Esophagus squamous epithelium (tissue), 4 donors: ENCODE measurements around the gene RPS29.

ENCODE experiments used
- POLR2A ChIP-seq, 4 donors: fragments of 450-650 bp; IDR thresholded peaks; one replicate each; pipeline ENCODE4 v1.6.1; 2017; ENCODE audit warnings: antibody characterized with exemption in 4 of 4, mild to moderate bottlenecking in 4 of 4, moderate library complexity in 3 of 4
- TF ChIP-seq, protein P1 (sequence below), 6 experiments: fragments of 450-650 bp in 4 of 6; fragments of 200-600 bp in 2 of 6; sonication (generic) in 2 of 6; IDR thresholded peaks; one replicate each; pipeline ENCODE4 v1.5.1; 2016 to 2019; ENCODE audit warnings: antibody characterized with exemption in 6 of 6, mild to moderate bottlenecking in 4 of 6, moderate library complexity in 4 of 6

GRCh38 chr14:49581209-49582112 lies 4.7 kb downstream of the RPS29 start:
- TF ChIP-seq POLR2A (IDR thresholded peaks at IDR 0.05): no peak
- TF ChIP-seq, protein P1, sequence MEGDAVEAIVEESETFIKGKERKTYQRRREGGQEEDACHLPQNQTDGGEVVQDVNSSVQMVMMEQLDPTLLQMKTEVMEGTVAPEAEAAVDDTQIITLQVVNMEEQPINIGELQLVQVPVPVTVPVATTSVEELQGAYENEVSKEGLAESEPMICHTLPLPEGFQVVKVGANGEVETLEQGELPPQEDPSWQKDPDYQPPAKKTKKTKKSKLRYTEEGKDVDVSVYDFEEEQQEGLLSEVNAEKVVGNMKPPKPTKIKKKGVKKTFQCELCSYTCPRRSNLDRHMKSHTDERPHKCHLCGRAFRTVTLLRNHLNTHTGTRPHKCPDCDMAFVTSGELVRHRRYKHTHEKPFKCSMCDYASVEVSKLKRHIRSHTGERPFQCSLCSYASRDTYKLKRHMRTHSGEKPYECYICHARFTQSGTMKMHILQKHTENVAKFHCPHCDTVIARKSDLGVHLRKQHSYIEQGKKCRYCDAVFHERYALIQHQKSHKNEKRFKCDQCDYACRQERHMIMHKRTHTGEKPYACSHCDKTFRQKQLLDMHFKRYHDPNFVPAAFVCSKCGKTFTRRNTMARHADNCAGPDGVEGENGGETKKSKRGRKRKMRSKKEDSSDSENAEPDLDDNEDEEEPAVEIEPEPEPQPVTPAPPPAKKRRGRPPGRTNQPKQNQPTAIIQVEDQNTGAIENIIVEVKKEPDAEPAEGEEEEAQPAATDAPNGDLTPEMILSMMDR (IDR thresholded peaks at IDR 0.05): no peak
